Fibroblast of lung (primary cell): ENCODE results near the gene ATG2A.

Source experiments
- EZH2 ChIP-seq: IDR thresholded peaks from 2 replicates; pipeline ENCODE4 v1.5.1; 2012; ENCODE audit warnings: low read length, control low read depth, mild to moderate bottlenecking; ENCODE audit errors: missing control alignments
- TF ChIP-seq, protein P1 (sequence below), 2 donors: IDR thresholded peaks in 1 of 2; conservative IDR thresholded peaks in 1 of 2; 1 replicate in 1 of 2; 2 replicates in 1 of 2; pipeline ENCODE4 v1.5.1; 2011 to 2012; ENCODE audit warnings: low read length in 2 of 2, control low read depth in 1 of 2, inconsistent platforms in 1 of 2, low read depth in 1 of 2, mild to moderate bottlenecking in 1 of 2

GRCh38 chr11:64963072-64963631 lies 46.1 kb upstream of the ATG2A start:
- no peak for TF ChIP-seq EZH2
- TF ChIP-seq, protein P1, sequence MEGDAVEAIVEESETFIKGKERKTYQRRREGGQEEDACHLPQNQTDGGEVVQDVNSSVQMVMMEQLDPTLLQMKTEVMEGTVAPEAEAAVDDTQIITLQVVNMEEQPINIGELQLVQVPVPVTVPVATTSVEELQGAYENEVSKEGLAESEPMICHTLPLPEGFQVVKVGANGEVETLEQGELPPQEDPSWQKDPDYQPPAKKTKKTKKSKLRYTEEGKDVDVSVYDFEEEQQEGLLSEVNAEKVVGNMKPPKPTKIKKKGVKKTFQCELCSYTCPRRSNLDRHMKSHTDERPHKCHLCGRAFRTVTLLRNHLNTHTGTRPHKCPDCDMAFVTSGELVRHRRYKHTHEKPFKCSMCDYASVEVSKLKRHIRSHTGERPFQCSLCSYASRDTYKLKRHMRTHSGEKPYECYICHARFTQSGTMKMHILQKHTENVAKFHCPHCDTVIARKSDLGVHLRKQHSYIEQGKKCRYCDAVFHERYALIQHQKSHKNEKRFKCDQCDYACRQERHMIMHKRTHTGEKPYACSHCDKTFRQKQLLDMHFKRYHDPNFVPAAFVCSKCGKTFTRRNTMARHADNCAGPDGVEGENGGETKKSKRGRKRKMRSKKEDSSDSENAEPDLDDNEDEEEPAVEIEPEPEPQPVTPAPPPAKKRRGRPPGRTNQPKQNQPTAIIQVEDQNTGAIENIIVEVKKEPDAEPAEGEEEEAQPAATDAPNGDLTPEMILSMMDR (conservative IDR thresholded peaks at IDR 0.05 in 1 of 2, IDR thresholded peaks at IDR 0.05 in 1 of 2; ENCODE audit: low read depth in 1 of 2, low read length in 2 of 2), result no peak
